Measurements from ENCODE around the gene TMEM30A.

TMEM30A gene

DNA sequence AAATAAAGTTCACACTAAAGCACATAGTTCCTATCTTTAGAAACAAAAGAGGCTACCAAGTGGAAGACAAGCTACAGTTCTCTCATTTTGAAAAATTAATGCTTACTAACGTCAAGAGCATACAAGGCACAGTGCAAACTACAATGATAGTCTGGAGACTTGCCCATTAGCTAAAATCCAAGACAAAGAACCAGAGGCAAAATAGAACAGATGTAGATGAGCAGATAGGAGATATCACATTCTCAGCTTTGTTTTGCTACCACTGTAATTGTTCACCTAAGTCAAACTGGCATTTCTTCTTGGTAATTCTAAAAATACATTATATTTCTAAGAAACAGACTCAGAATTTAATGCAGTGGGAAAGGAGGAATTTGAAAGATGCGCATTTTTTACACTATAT is 5.2 kb downstream of the TMEM30A start:
- no peak overlapping the region for H3K4me3 ChIP-seq (ENCODE audit: low read depth, low read length)
- no peak overlapping the region for H3K27ac ChIP-seq
- H3K27me3 ChIP-seq (replicated peaks): no peaks in the 10 kb centered on the region
- in situ Hi-C loops (cut with HindIII; ENCODE audit: low pct_ligation_motif_present, low sequenced_read_pairs): loop anchor here (25.0 kb wide), 1 partner anchor 258 kb away; no protein-coding TSS in a partner anchor
- DNase-seq: no peak
- no peaks in the 10 kb centered on the region for H3K36me3 ChIP-seq (replicated peaks)
- TF ChIP-seq, protein P1, sequence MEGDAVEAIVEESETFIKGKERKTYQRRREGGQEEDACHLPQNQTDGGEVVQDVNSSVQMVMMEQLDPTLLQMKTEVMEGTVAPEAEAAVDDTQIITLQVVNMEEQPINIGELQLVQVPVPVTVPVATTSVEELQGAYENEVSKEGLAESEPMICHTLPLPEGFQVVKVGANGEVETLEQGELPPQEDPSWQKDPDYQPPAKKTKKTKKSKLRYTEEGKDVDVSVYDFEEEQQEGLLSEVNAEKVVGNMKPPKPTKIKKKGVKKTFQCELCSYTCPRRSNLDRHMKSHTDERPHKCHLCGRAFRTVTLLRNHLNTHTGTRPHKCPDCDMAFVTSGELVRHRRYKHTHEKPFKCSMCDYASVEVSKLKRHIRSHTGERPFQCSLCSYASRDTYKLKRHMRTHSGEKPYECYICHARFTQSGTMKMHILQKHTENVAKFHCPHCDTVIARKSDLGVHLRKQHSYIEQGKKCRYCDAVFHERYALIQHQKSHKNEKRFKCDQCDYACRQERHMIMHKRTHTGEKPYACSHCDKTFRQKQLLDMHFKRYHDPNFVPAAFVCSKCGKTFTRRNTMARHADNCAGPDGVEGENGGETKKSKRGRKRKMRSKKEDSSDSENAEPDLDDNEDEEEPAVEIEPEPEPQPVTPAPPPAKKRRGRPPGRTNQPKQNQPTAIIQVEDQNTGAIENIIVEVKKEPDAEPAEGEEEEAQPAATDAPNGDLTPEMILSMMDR (IDR thresholded peaks at IDR 0.05; ENCODE audit: low read depth, low read length, missing control alignments): no peak

DNA sequence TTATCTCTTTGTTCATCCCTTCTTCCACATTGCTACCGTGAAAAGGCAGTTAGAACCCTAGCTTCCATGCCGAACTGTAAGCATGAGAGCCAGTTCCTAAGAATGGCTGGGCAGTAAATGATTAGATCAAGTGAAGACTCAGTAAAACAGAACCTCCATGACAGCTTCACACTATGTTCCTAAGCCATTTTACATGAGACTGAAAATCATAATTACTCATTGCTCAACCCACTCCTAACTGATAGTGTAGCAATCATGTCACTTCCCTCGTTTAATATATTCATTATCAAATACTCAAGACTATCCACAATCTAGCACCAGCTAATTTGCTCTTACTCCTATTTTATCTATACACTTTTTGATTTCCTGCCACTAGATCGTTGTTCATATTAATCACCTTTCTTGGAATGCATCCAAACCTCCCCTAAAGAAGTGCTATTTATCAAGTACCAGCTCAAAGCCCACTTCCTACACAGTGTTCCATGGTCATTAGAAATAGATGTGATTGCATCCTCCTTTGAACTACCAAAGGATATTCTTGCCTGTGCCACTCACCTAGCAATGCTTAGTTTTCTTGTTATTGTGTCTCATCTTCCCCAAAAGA is 6.0 kb downstream of the TMEM30A start:
- no peak for DNase-seq
- TF ChIP-seq, protein P1 (IDR thresholded peaks at IDR 0.05; ENCODE audit: low read depth, low read length, missing control alignments): no peak
- Histone ChIP-seq H3K27me3 (replicated peaks) (no peaks in the 10 kb centered on the region), H3K27ac (no peak overlapping the region), H3K4me3 (ENCODE audit: low read depth, low read length) (no peak overlapping the region), H3K36me3 (replicated peaks) (no peaks in the 10 kb centered on the region)
- in situ Hi-C loops (cut with HindIII; ENCODE audit: low pct_ligation_motif_present, low sequenced_read_pairs): loop anchor here (25.0 kb wide), 1 partner anchor 259 kb away; no protein-coding TSS in a partner anchor

DNA sequence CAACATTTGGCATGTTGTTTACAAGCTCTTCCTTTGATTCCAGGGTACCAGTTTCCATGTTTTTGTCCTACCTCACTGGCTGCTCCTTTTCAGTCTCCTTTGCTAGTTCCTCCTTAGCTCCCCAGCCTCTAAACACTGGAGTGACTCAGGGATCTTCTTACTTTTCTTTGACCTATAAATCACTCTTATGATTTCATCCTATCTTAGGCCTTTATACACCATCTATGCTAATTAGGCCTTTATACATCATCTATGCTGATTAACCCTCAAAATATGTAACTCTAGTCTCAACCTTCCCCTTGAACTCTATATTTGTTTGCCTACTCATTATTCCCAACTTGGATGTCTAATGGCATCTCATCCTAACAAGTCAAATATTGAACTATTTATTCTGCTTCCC is 9.5 kb downstream of the TMEM30A start:
- Histone ChIP-seq H3K4me3 (ENCODE audit: low read depth, low read length) (no peak overlapping the region), H3K27ac (peak overlapping the region; percentile 61)
- in situ Hi-C loops (cut with HindIII; ENCODE audit: low pct_ligation_motif_present, low sequenced_read_pairs): loop anchor here (25.0 kb wide), 1 partner anchor 262 kb away; no protein-coding TSS in a partner anchor

DNA sequence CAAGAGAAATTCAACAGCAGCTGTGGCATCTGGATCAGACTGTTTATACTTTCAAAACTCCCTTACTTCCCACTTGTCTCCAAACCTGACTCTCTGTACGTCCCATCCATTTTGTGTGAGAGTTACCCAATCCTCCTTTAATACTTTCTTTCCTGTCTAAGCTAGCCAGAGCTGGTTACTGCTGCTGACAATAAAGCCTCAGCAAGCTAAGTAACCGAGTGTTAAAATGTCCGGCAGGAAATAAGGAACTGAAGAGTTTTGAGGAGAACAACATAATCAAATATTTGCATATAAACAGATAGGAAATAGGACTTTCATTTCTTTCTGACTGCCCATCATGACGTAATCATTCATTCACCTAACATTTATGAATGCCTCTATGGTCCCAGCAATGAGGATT is 11.6 kb downstream of the TMEM30A start:
- H3K27ac ChIP-seq: peak overlapping the region; percentile 80
- no peaks in the 10 kb centered on the region for H3K27me3 ChIP-seq (replicated peaks)
- H3K4me3 ChIP-seq (ENCODE audit: low read depth, low read length): no peak overlapping the region
- TF ChIP-seq, protein P1 (IDR thresholded peaks at IDR 0.05; ENCODE audit: low read depth, low read length, missing control alignments): no peak
- H3K36me3 ChIP-seq (replicated peaks): peaks cover 14% of the 10 kb centered on the region
- no peak for DNase-seq
- in situ Hi-C loops (cut with HindIII; ENCODE audit: low pct_ligation_motif_present, low sequenced_read_pairs): no loop called here

More for the DNA sequence above, 9.5 kb downstream of the TMEM30A start:
- H3K36me3 ChIP-seq (replicated peaks): peaks cover 14% of the 10 kb centered on the region
- DNase-seq: peak; percentile 71
- H3K27me3 ChIP-seq (replicated peaks): no peaks in the 10 kb centered on the region
- TF ChIP-seq, protein P1 (IDR thresholded peaks at IDR 0.05; ENCODE audit: low read depth, low read length, missing control alignments): no peak

DNA sequence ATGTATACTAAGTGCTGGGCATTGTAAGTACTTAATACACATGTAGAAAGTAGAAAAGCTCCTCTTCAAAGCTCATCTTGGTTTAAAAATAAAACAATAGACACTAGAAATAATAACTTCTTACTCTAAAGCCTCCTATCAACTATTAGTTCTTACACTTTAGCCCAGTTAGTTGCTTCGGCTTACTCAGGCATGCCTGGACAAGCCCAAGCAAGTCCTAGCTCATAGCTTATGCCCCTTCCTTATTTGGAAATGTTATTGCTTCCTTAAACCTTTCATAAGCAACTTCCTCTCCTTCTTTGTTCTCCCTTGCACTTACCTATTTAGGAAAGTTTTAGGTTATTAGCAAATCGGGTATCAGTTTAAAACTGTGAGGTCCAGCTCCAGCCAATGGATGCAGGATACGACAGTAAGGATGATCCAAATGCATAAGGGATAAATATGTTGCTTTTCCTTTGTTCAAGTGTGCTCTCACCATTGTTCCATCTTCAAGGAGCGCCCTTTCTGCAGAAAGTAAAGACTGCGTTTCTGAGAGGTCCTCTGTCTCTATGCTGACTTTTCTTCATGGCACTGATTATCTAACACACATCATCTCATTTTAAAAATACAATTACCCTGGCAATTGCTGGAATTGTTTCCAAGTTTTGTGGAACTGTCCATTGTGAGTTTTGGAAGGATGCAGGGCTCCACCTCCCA is 12.3 kb downstream of the TMEM30A start:
- H3K27ac ChIP-seq: peak overlapping the region; percentile 80
- in situ Hi-C loops (cut with HindIII; ENCODE audit: low pct_ligation_motif_present, low sequenced_read_pairs): no loop called here
- H3K27me3 ChIP-seq (replicated peaks): no peaks in the 10 kb centered on the region
- TF ChIP-seq, protein P1 (IDR thresholded peaks at IDR 0.05; ENCODE audit: low read depth, low read length, missing control alignments): no peak
- H3K36me3 ChIP-seq (replicated peaks): peaks cover 14% of the 10 kb centered on the region
- DNase-seq: no peak
- H3K4me3 ChIP-seq (ENCODE audit: low read depth, low read length): no peak overlapping the region

All from brain microvascular endothelial cell (primary cell).